GM12891 (cell line): ENCODE measurements around the gene FAM151B.

ENCODE experiments used
- POLR2A ChIP-seq: IDR thresholded peaks from 2 replicates; pipeline ENCODE4 v1.6.1; 2011; ENCODE audit warnings: low read depth, low read length, control low read depth
- POLR2AphosphoS5 ChIP-seq: IDR thresholded peaks from 2 replicates; pipeline ENCODE4 v1.6.1; 2011; ENCODE audit warnings: low read depth, low read length, control low read depth
- POU2F2 ChIP-seq: IDR thresholded peaks from 2 replicates; pipeline ENCODE4 v1.6.1; 2011; ENCODE audit warnings: low read depth, mild to moderate bottlenecking, control low read depth, low read length, moderate library complexity
- SPI1 ChIP-seq: IDR thresholded peaks from 2 replicates; pipeline ENCODE4 v1.6.1; 2011; ENCODE audit warnings: low read depth, low read length, control low read depth
- TAF1 ChIP-seq: IDR thresholded peaks from 2 replicates; pipeline ENCODE4 v1.6.1; 2011; ENCODE audit warnings: low read depth, low read length, control low read depth

- no peak for TF ChIP-seq POLR2AphosphoS5
- no peak for TF ChIP-seq POU2F2
- TF ChIP-seq POLR2A, result no peak
- no peak for TF ChIP-seq TAF1
- TF ChIP-seq SPI1, result no peak
Measured at GRCh38 chr5:80555099-80555498, 67.2 kb downstream of the FAM151B start.
